Heart left ventricle (tissue), 13 donors: ENCODE measurements around the gene XPNPEP1.

Experiments used
- CTCF ChIP-seq, 12 donors: fragments of 200-600 bp; sonication (generic) in 4 of 12; IDR thresholded peaks; one replicate each; pipeline versions ENCODE4 v1.5.0 to v1.8.0; 2018 to 2022; ENCODE audit warnings: antibody characterized with exemption in 12 of 12, mild to moderate bottlenecking in 5 of 12
- POLR2A ChIP-seq, 2 donors: fragments of 450-650 bp; IDR thresholded peaks; one replicate each; pipeline ENCODE4 v1.6.1; 2017; ENCODE audit warnings: antibody characterized with exemption in 2 of 2, mild to moderate bottlenecking in 2 of 2, moderate library complexity in 2 of 2
- donor health status: ischemic (EF 13 %, LVEDD 7.1; RV severe dilation, severe dysfunction).
- donor health status: DM: no; HTN: yes; CAD: no.
- donor health status: DM: no; HTN: no; CAD: no.
- donor health status: ischemic (EF 25% LVEDD 6.9; RV normal size, moderate dysfunction).
- donor health status: ischemic (EF 25% LVEDD 5.7; RV mildly dilated, moderate dysfunction).
- donor health status: ischemic (EF 35%, LVEDD 5.7; RV mildly dilated, moderate dysfunction).
- donor health status: nonischemic (EF 11% LVEDD 7.7; RV severe dilation, severe dysfunction).
- donor health status: DM: yes; HTN: yes; CAD: no.
- donor health status: PGD.
- donor health status: ischemic (EF 29% LVEDD 5.4; RV normal size, mild dysfunction).
- donor health status: nonischemic (EF 23%, LVEDD 6.1; RV moderate dilation, normal function).

GRCh38 chr10:109863775-109864174, 59.5 kb downstream of the XPNPEP1 start:
- TF ChIP-seq POLR2A (IDR thresholded peaks at IDR 0.05) (no peak), CTCF (IDR thresholded peaks at IDR 0.05) (no peak)
